Ishikawa (cell line): ENCODE measurements around the gene TACC2.

ENCODE experiments used
- CEBPB ChIP-seq: IDR thresholded peaks from 2 replicates; pipeline ENCODE4 v1.6.1; 2012
- EGR1 ChIP-seq: IDR thresholded peaks from 2 replicates; pipeline ENCODE4 v1.6.1; 2012
- EP300 ChIP-seq: IDR thresholded peaks from 2 replicates; pipeline ENCODE4 v1.6.1; 2012; ENCODE audit warnings: borderline replicate concordance
- FOXM1 ChIP-seq: IDR thresholded peaks from 2 replicates; pipeline ENCODE4 v1.6.1; 2012; ENCODE audit warnings: low read depth, borderline replicate concordance
- MAX ChIP-seq: IDR thresholded peaks from 2 replicates; pipeline ENCODE4 v1.6.1; 2012
- NFIC ChIP-seq: IDR thresholded peaks from 2 replicates; pipeline ENCODE4 v1.6.1; 2012
- RAD21 ChIP-seq: IDR thresholded peaks from 2 replicates; pipeline ENCODE4 v1.6.1; 2012; ENCODE audit warnings: low read depth
- REST ChIP-seq: IDR thresholded peaks from 2 replicates; pipeline ENCODE4 v1.6.1; 2012; ENCODE audit warnings: low read depth, mild to moderate bottlenecking
- TAF1 ChIP-seq: IDR thresholded peaks from 2 replicates; pipeline ENCODE4 v1.6.1; 2012; ENCODE audit warnings: low read depth, mild to moderate bottlenecking

GRCh38 chr10:122220736-122221135, 231.8 kb downstream of the TACC2 start:
- no peak for TF ChIP-seq REST
- TF ChIP-seq EGR1, result no peak
- TF ChIP-seq CEBPB, result no peak
- TF ChIP-seq MAX, result no peak
- TF ChIP-seq FOXM1, result no peak
- no peak for TF ChIP-seq NFIC
- TF ChIP-seq EP300, result no peak
- no peak for TF ChIP-seq RAD21
- TF ChIP-seq TAF1, result no peak
